ENCODE data around the gene DNAJB2.
"Not testable (repeated sequence)": the region's sequence is repeated elsewhere in the genome, so short reads cannot be mapped to it uniquely, and the experiment has no call there.

DNAJB2 gene

GRCh38 chr2:219285373-219285735 is 6.2 kb downstream of the DNAJB2 start:
- H3K9me2 ChIP-seq (replicated peaks; ENCODE audit: low read depth, low read length): no peaks in the 10 kb centered on the region
- H3K79me2 ChIP-seq (ENCODE audit: insufficient read depth, low read length): peaks cover under 1% of the 10 kb centered on the region; the same call in 1 of the 2 replicates
- H3K9ac ChIP-seq (ENCODE audit: low read depth, low read length, poor library complexity, severe bottlenecking): no peak overlapping the region
- peaks cover 7% of the 10 kb centered on the region for H3K4me1 ChIP-seq (ENCODE audit: insufficient read depth, low read length, poor library complexity, severe bottlenecking)
- H3K4me3 ChIP-seq (ENCODE audit: low read length, poor library complexity, severe bottlenecking): no peak overlapping the region
- no peak for TF ChIP-seq EZH2phosphoT487 (IDR thresholded peaks at IDR 0.05; ENCODE audit: borderline replicate concordance)
- TF ChIP-seq CTCF (conservative IDR thresholded peaks at IDR 0.05; ENCODE audit: low read length): no peak
- no peaks in the 10 kb centered on the region for H3K27me3 ChIP-seq (ENCODE audit: insufficient read depth, low read length, poor library complexity, severe bottlenecking)
- no peaks in the 10 kb centered on the region for H4K20me1 ChIP-seq (ENCODE audit: insufficient read depth, low read length, poor library complexity, severe bottlenecking)
- no peaks in the 10 kb centered on the region for H3F3A ChIP-seq (ENCODE audit: low read depth)
- no peak overlapping the region for H3K4me2 ChIP-seq (ENCODE audit: low read depth, low read length, poor library complexity, severe bottlenecking)
- no peaks in the 10 kb centered on the region for H3K9me3 ChIP-seq (ENCODE audit: insufficient read depth, low read depth, low read length)
- no peaks in the 10 kb centered on the region; the same call in 1 of the 2 replicates for H3K36me3 ChIP-seq (ENCODE audit: insufficient read depth, low read length)
- H2AFZ ChIP-seq (ENCODE audit: low read length): no peak overlapping the region

GRCh38 chr2:219285894-219286425 is 6.8 kb downstream of the DNAJB2 start:
- Histone ChIP-seq H3K27me3 (ENCODE audit: insufficient read depth, low read length, poor library complexity, severe bottlenecking) (no peaks in the 10 kb centered on the region), H3K9me3 (ENCODE audit: insufficient read depth, low read depth, low read length) (no peaks in the 10 kb centered on the region), H3K36me3 (ENCODE audit: insufficient read depth, low read length) (no peaks in the 10 kb centered on the region; the same call in 1 of the 2 replicates), H3K9me2 (replicated peaks; ENCODE audit: low read depth, low read length) (no peaks in the 10 kb centered on the region), H3F3A (ENCODE audit: low read depth) (no peaks in the 10 kb centered on the region), H2AFZ (ENCODE audit: low read length) (no peak overlapping the region), H3K4me3 (ENCODE audit: low read length, poor library complexity, severe bottlenecking) (no peak overlapping the region), H4K20me1 (ENCODE audit: insufficient read depth, low read length, poor library complexity, severe bottlenecking) (no peaks in the 10 kb centered on the region), H3K4me1 (ENCODE audit: insufficient read depth, low read length, poor library complexity, severe bottlenecking) (peaks cover 7% of the 10 kb centered on the region), H3K4me2 (ENCODE audit: low read depth, low read length, poor library complexity, severe bottlenecking) (no peak overlapping the region), H3K9ac (ENCODE audit: low read depth, low read length, poor library complexity, severe bottlenecking) (no peak overlapping the region), H3K79me2 (ENCODE audit: insufficient read depth, low read length) (no peaks in the 10 kb centered on the region)
- no peak for TF ChIP-seq EZH2phosphoT487 (IDR thresholded peaks at IDR 0.05; ENCODE audit: borderline replicate concordance)

- no peaks in the 10 kb centered on the region for H4K20me1 ChIP-seq (ENCODE audit: insufficient read depth, low read length, poor library complexity, severe bottlenecking)
- H3K9me2 ChIP-seq (replicated peaks; ENCODE audit: low read depth, low read length): no peaks in the 10 kb centered on the region
- H3K9me3 ChIP-seq (ENCODE audit: insufficient read depth, low read depth, low read length): no peaks in the 10 kb centered on the region
- no peak overlapping the region for H2AFZ ChIP-seq (ENCODE audit: low read length)
- H3K4me3 ChIP-seq (ENCODE audit: low read length, poor library complexity, severe bottlenecking): no peak overlapping the region
- peak overlapping the region; percentile 4 for H3K9ac ChIP-seq (ENCODE audit: low read depth, low read length, poor library complexity, severe bottlenecking)
- H3K79me2 ChIP-seq (ENCODE audit: insufficient read depth, low read length): no peaks in the 10 kb centered on the region
- no peaks in the 10 kb centered on the region; the same call in 1 of the 2 replicates for H3K36me3 ChIP-seq (ENCODE audit: insufficient read depth, low read length)
- no peaks in the 10 kb centered on the region for H3K27me3 ChIP-seq (ENCODE audit: insufficient read depth, low read length, poor library complexity, severe bottlenecking)
- no peaks in the 10 kb centered on the region for H3F3A ChIP-seq (ENCODE audit: low read depth)
- no peak overlapping the region for H3K4me2 ChIP-seq (ENCODE audit: low read depth, low read length, poor library complexity, severe bottlenecking)
- peaks cover 7% of the 10 kb centered on the region for H3K4me1 ChIP-seq (ENCODE audit: insufficient read depth, low read length, poor library complexity, severe bottlenecking)
- TF ChIP-seq EZH2phosphoT487 (IDR thresholded peaks at IDR 0.05; ENCODE audit: borderline replicate concordance) (no peak), CTCF (conservative IDR thresholded peaks at IDR 0.05; ENCODE audit: low read length) (no peak)
These were observed 7.4 kb downstream of the DNAJB2 start for GRCh38 chr2:219286436-219287115.

GRCh38 chr2:219287116-219287440 is 7.9 kb downstream of the DNAJB2 start:
- H3F3A ChIP-seq (ENCODE audit: low read depth); H3K4me3 ChIP-seq (ENCODE audit: low read length, poor library complexity, severe bottlenecking); H3K9me3 ChIP-seq (ENCODE audit: insufficient read depth, low read depth, low read length); H3K79me2 ChIP-seq (ENCODE audit: insufficient read depth, low read length); H3K9me2 ChIP-seq (replicated peaks; ENCODE audit: low read depth, low read length); H4K20me1 ChIP-seq (ENCODE audit: insufficient read depth, low read length, poor library complexity, severe bottlenecking); H3K27me3 ChIP-seq (ENCODE audit: insufficient read depth, low read length, poor library complexity, severe bottlenecking); H3K4me2 ChIP-seq (ENCODE audit: low read depth, low read length, poor library complexity, severe bottlenecking); H3K36me3 ChIP-seq (ENCODE audit: insufficient read depth, low read length); H2AFZ ChIP-seq (ENCODE audit: low read length); H3K4me1 ChIP-seq (ENCODE audit: insufficient read depth, low read length, poor library complexity, severe bottlenecking): not testable (repeated sequence)
- H3K9ac ChIP-seq (ENCODE audit: low read depth, low read length, poor library complexity, severe bottlenecking): peak overlapping the region; percentile 4
